ENCODE measurements around the gene SLC26A1.
"Not testable (repeated sequence)": the region's sequence is repeated elsewhere in the genome, so short reads cannot be mapped to it uniquely, and the experiment has no call there.

SLC26A1 gene

GRCh38 chr4:982814-983213 lies 10.4 kb downstream of the SLC26A1 start:
- DNase-seq, result no peak

- DNase-seq, result no peak
Observed at GRCh38 chr4:982291-982690, 10.9 kb downstream of the SLC26A1 start.

GRCh38 chr4:978957-979701 lies 14.1 kb downstream of the SLC26A1 start:
- no peak for DNase-seq

- DNase-seq, result not testable (repeated sequence)
Observed at GRCh38 chr4:976016-976415, 17.2 kb downstream of the SLC26A1 start.

- DNase-seq, result no peak
Observed at GRCh38 chr4:974668-975067, 18.5 kb downstream of the SLC26A1 start.

GRCh38 chr4:973431-974397 lies 19.5 kb downstream of the SLC26A1 start, which contains the start of gene DGKQ:
TSS of gene DGKQ (minus strand) at chr4:973569. CDS start at chr4:973482, 87 bp downstream.
- no peak for DNase-seq

- DNase-seq, result no peak
Observed at GRCh38 chr4:972651-973424, 20.4 kb downstream of the SLC26A1 start.

- no peak for DNase-seq
Observed at GRCh38 chr4:971666-972500, 21.3 kb downstream of the SLC26A1 start.

- no peak for DNase-seq
Observed at GRCh38 chr4:970854-971520, 22.2 kb downstream of the SLC26A1 start.

- no peak for DNase-seq
Observed at GRCh38 chr4:970046-970745, 23.0 kb downstream of the SLC26A1 start.

- DNase-seq, result no peak
Observed at GRCh38 chr4:968621-969394, 24.4 kb downstream of the SLC26A1 start.

- no peak for DNase-seq
Observed at GRCh38 chr4:968221-968620, 25.0 kb downstream of the SLC26A1 start.

- DNase-seq, result no peak
Observed at GRCh38 chr4:967113-968104, 25.8 kb downstream of the SLC26A1 start.

GRCh38 chr4:966266-967112 lies 26.7 kb downstream of the SLC26A1 start:
- DNase-seq, result no peak

- DNase-seq, result no peak
Observed at GRCh38 chr4:965766-966134, 27.5 kb downstream of the SLC26A1 start.

- DNase-seq, result no peak
Observed at GRCh38 chr4:965048-965765, 28.0 kb downstream of the SLC26A1 start.

Measured in NCI-H510A treated with DMSO at 0.1 percent for 48 hours (cell line).